WTC11 (cell line): ENCODE data around the gene CUEDC1. TPM values are rescaled to one million over a fixed set of nuclear protein-coding genes. Genes with fewer than 3 reads are reported as not detected.

Experiments
- ATAC-seq: fragments of 200-7000 bp; cut with Tn5 transposase; 2 replicates; pipeline ENCODE4 v1.10.0; 2021; ENCODE audit warnings: mild to moderate bottlenecking, moderate library complexity
- Bru-seq: library from RNA; stranded (reverse); fragments of 400-500 nt; gene quantifications from one replicate; lab custom pipeline; 2021; lab: Mats Ljungman, UMichigan
- CTCF ChIA-PET: fragments of 300-600 bp; sonication (Branson Sonifier 250); formaldehyde crosslinking; loops from one replicate; lab custom pipeline; 2021; ENCODE audit warnings: antibody characterized with exemption; lab: Charles Lee
- POLR2A ChIA-PET: fragments of 350-600 bp; sonication (Branson Sonifier 250); formaldehyde crosslinking; loops from one replicate; lab custom pipeline; 2021; ENCODE audit warnings: antibody characterized with exemption; lab: Charles Lee
- DNase-seq: peaks from one replicate; pipeline ENCODE4 v3.0.0; 2021; ENCODE audit warnings: low spot score
- H3K27ac Mint-ChIP-seq: 2 replicates; pipeline ENCODE4 v1.8.0; 2021; ENCODE audit warnings: mixed read lengths
- H3K27me3 Mint-ChIP-seq: 2 replicates; pipeline ENCODE4 v1.8.0; 2021; ENCODE audit warnings: low read depth, mild to moderate bottlenecking, moderate library complexity, mixed read lengths
- H3K36me3 Mint-ChIP-seq: 2 replicates; pipeline ENCODE4 v1.8.0; 2021; ENCODE audit warnings: mixed read lengths
- H3K4me1 Mint-ChIP-seq: 2 replicates; pipeline ENCODE4 v1.8.0; 2022; ENCODE audit warnings: mixed read lengths
- H3K4me3 Mint-ChIP-seq: 2 replicates; pipeline ENCODE4 v1.8.0; 2021; ENCODE audit warnings: mild to moderate bottlenecking, moderate library complexity, mixed read lengths
- H3K9me3 Mint-ChIP-seq: 2 replicates; pipeline ENCODE4 v1.8.0; 2021; ENCODE audit warnings: mixed read lengths
- CBFB ChIP-seq: sonication (generic); formaldehyde crosslinking; IDR thresholded peaks from 2 replicates; pipeline ENCODE4 v1.8.1; 2022; ENCODE audit warnings: mild to moderate bottlenecking, low read depth, missing genetic modification reagents
- ELF4 ChIP-seq: sonication (generic); formaldehyde crosslinking; IDR thresholded peaks from 2 replicates; pipeline ENCODE4 v1.8.1; 2022; ENCODE audit warnings: low read depth, mild to moderate bottlenecking, moderate library complexity, missing genetic modification reagents
- EMX1 ChIP-seq: fragments of 250-450 bp; sonication (Bioruptor Pico); IDR thresholded peaks from 2 replicates; pipeline ENCODE4 v1.8.0; 2021; ENCODE audit warnings: mild to moderate bottlenecking
- FOXP1 ChIP-seq: sonication (generic); formaldehyde crosslinking; IDR thresholded peaks from 2 replicates; pipeline ENCODE4 v1.8.0; 2022; ENCODE audit warnings: missing genetic modification reagents, mild to moderate bottlenecking, moderate library complexity, borderline replicate concordance
- HMGA2 ChIP-seq: fragments of 250-450 bp; sonication (Bioruptor Pico); IDR thresholded peaks from 2 replicates; pipeline ENCODE4 v1.4.0; 2021; ENCODE audit warnings: mild to moderate bottlenecking, moderate library complexity
- JAZF1 ChIP-seq: fragments of 250-450 bp; sonication (Bioruptor Pico); IDR thresholded peaks from 2 replicates; pipeline ENCODE4 v1.9.0; 2021; ENCODE audit warnings: moderate library complexity, mild to moderate bottlenecking, inconsistent platforms
- NR1H2 ChIP-seq: sonication (generic); formaldehyde crosslinking; IDR thresholded peaks from 2 replicates; pipeline ENCODE4 v1.9.0; 2021; ENCODE audit warnings: mild to moderate bottlenecking, moderate library complexity, missing genetic modification reagents
- RELA ChIP-seq: sonication (generic); formaldehyde crosslinking; IDR thresholded peaks from 2 replicates; pipeline ENCODE4 v1.8.1; 2022; ENCODE audit warnings: missing genetic modification reagents, mild to moderate bottlenecking, borderline replicate concordance
- SMAD3 ChIP-seq: sonication (generic); formaldehyde crosslinking; IDR thresholded peaks from 2 replicates; pipeline ENCODE4 v1.8.0; 2022; ENCODE audit warnings: missing genetic modification reagents, mild to moderate bottlenecking, borderline replicate concordance
- SP1 ChIP-seq: sonication (generic); formaldehyde crosslinking; conservative IDR thresholded peaks from 2 replicates; pipeline ENCODE4 v1.8.1; 2022; ENCODE audit warnings: missing genetic modification reagents
- TCF7 ChIP-seq: sonication (generic); formaldehyde crosslinking; IDR thresholded peaks from 2 replicates; pipeline ENCODE4 v1.8.0; 2022; ENCODE audit warnings: mild to moderate bottlenecking, low read depth, missing genetic modification reagents, moderate library complexity
- TEAD4 ChIP-seq: sonication (generic); formaldehyde crosslinking; IDR thresholded peaks from 2 replicates; pipeline ENCODE4 v1.8.0; 2022; ENCODE audit warnings: mild to moderate bottlenecking, missing genetic modification reagents
- TP53 ChIP-seq: sonication (generic); formaldehyde crosslinking; IDR thresholded peaks from 2 replicates; pipeline ENCODE4 v1.8.1; 2023; ENCODE audit warnings: mild to moderate bottlenecking, missing genetic modification reagents
- ZNF121 ChIP-seq: sonication (generic); formaldehyde crosslinking; IDR thresholded peaks from 2 replicates; pipeline ENCODE4 v1.8.0; 2023; ENCODE audit warnings: missing genetic modification reagents
- ZNF416 ChIP-seq: fragments of 250-450 bp; sonication (Bioruptor Pico); IDR thresholded peaks from 2 replicates; pipeline ENCODE4 v1.9.0; 2021; ENCODE audit warnings: mild to moderate bottlenecking, inconsistent platforms
- ZNF423 ChIP-seq: fragments of 250-450 bp; sonication (Bioruptor Pico); IDR thresholded peaks from 2 replicates; pipeline ENCODE4 v2.1.2; 2022; ENCODE audit warnings: mild to moderate bottlenecking, moderate library complexity
- long read RNA-seq, 3 experiments: library from RNA in 1 of 3; library from capped mRNA in 1 of 3; library from polyadenylated mRNA in 1 of 3; unstranded in 2 of 3; stranded (forward) in 1 of 3; transcript quantifications; one replicate each; pipeline ENCODE4 v2.0.0, GENCODE V29; 2021
- total RNA-seq: library from RNA; stranded (reverse); gene quantifications from 3 replicates; pipeline ENCODE4 v1.2.3, GENCODE V29; 2021
- TF ChIP-seq, protein P1 (sequence below): sonication (generic); formaldehyde crosslinking; IDR thresholded peaks from 2 replicates; pipeline ENCODE4 v1.8.1; 2022; ENCODE audit warnings: low read depth, mild to moderate bottlenecking, moderate library complexity, missing genetic modification reagents, borderline replicate concordance
- TF ChIP-seq, protein P2 (sequence below): sonication (generic); formaldehyde crosslinking; IDR thresholded peaks from 2 replicates; pipeline ENCODE4 v1.8.0; 2023; ENCODE audit warnings: mild to moderate bottlenecking, missing genetic modification reagents
- TF ChIP-seq, protein P3 (sequence below): sonication (generic); formaldehyde crosslinking; IDR thresholded peaks from 2 replicates; pipeline ENCODE4 v1.8.1; 2022; ENCODE audit warnings: mild to moderate bottlenecking, missing genetic modification reagents, moderate library complexity, borderline replicate concordance
- TF ChIP-seq, protein P4 (sequence below): sonication (generic); formaldehyde crosslinking; IDR thresholded peaks from 2 replicates; pipeline ENCODE4 v1.8.0; 2022; ENCODE audit warnings: mild to moderate bottlenecking, missing genetic modification reagents

CUEDC1 gene, protein sequence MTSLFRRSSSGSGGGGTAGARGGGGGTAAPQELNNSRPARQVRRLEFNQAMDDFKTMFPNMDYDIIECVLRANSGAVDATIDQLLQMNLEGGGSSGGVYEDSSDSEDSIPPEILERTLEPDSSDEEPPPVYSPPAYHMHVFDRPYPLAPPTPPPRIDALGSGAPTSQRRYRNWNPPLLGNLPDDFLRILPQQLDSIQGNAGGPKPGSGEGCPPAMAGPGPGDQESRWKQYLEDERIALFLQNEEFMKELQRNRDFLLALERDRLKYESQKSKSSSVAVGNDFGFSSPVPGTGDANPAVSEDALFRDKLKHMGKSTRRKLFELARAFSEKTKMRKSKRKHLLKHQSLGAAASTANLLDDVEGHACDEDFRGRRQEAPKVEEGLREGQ
- total RNA-seq (6.5 to 12.2 TPM (median 9.4 TPM) in 3 replicates), Bru-seq, nascent RNA (percentile 44 among the genes with signal in this experiment)
- long read RNA-seq, experiment 1, transcript CUEDC1-206 (11 exons, 3,621 nt) = major isoform, 19 of 42 reads
- long read RNA-seq, experiment 1, partial matches to known transcripts = 4 of 42 reads
- long read RNA-seq, experiment 1, other reads (novel, unspliced or antisense) = 16 of 42 reads
- long read RNA-seq, experiment 2, partial matches to known transcripts = 3 of 9 reads
- long read RNA-seq, experiment 2, other reads (novel, unspliced or antisense) = 3 of 9 reads
- long read RNA-seq, experiment 3, partial matches to known transcripts = 2 of 2 reads
- long read RNA-seq, experiment 3, other reads (novel, unspliced or antisense) = 0 of 2 reads

DNA sequence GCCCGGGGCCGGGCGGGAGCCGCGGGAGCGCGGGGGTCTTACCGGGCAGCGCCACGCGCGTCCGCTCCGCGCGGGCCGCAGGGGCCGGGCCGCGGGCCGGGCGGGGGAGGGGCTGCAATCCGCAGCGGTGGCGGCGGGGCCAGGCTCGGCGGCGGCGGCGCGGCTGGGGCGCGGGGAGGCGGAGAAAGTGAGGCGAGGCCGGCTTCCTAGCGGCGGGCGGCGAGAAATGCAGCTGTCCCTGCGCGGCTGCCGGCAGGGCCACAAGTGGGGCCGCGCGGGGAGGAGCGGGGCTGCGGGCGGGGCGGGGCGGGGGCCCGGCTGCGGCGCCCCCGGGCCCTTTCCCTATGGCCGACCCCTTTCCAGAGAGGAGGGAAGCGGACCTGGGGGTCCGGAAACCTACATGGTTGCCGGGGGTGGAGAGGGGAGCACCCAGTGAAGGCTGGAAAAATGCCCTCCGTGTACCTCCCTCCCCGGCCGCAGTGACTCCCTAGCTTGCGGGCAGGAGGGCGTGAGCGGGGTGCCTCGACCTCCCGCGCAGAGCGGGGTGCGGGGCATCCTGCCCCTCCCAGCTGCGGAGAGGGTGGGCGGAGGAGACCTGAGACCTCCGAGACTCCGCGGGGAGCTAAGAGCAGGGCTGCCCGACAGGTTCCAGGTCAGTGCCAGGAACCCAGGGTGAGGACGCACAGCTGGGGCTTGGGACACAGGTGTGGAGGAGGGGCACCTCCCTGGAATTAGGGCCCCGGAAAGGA lies at the start of gene CUEDC1:
Gene CUEDC1, minus strand, starts transcription at position 230 of the 749 bp plus-strand sequence. CDS start 69,848 bp downstream, outside the sequence.
- Mint-ChIP-seq H3K4me3 (peak within 1 kb of the TSS; percentile 74), H3K27ac (0 out of 2 replicates have a peak within 1 kb of the TSS, but pooled peaks have one; percentile 6), H3K4me1 (peaks cover 53% of the 10 kb centered on the region), H3K9me3 (no peaks in the 10 kb centered on the region), H3K36me3 (no peaks in the 10 kb centered on the region), H3K27me3 (peaks cover 48% of the 10 kb centered on the region)
- peak; percentile 74 for DNase-seq
- ChIA-PET CTCF (interaction anchor here (0.8 to 5.8 kb wide), 31 partner anchors 9 to 247 kb away, joined by 3 to 54 read pairs (median 5); partner anchors contain the start of gene MRPS23), POLR2A (interaction anchor here (1.0 to 2.2 kb wide), 5 partner anchors 20 to 81 kb away, joined by 3 to 7 read pairs (median 3); partner anchors contain the start of gene SRSF1)
- ATAC-seq = peak; percentile 61
- TF ChIP-seq FOXP1 (CRISPR knock-in tag) = peak; percentile 59; the same call in 1 of the 2 replicates
- TF ChIP-seq ZNF423 (CRISPR knock-in tag) = peak; percentile 56; the same call in 1 of the 2 replicates
- no peak for TF ChIP-seq CBFB

DNA sequence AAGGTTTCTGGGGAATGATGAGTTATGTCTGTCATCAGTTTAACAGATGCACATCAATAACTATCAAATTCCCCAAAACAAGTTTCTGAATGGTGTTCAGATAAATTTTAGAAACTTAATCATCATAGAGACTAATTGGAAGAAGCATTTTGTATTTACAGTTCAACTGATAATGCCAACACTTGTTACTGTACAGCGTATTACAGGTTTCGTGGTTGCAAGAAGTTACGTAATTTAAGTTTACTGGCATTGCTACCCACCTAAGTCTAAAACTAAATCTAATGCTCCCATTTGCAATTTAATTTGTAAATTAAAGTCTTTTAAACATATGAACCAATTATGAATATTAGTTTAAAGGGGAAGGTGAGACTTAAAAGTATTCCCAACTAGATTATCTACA lies 48.8 kb upstream of the CUEDC1 start:
- ChIA-PET POLR2A (no interaction called here), CTCF (no interaction called here)
- Mint-ChIP-seq H3K27ac (peak overlapping the region; percentile 92), H3K4me3 (peak overlapping the region; percentile 100), H3K27me3 (no peaks in the 10 kb centered on the region), H3K36me3 (peaks cover 55% of the 10 kb centered on the region), H3K4me1 (peaks cover 52% of the 10 kb centered on the region), H3K9me3 (no peaks in the 10 kb centered on the region)
- ATAC-seq = no peak
- DNase-seq = no peak
- TF ChIP-seq HMGA2 (no peak), TCF7 (CRISPR knock-in tag) (no peak), RELA (CRISPR knock-in tag) (no peak), ELF4 (CRISPR knock-in tag) (no peak), SMAD3 (CRISPR knock-in tag) (no peak), SP1 (CRISPR knock-in tag) (no peak), TEAD4 (CRISPR knock-in tag) (no peak), ZNF416 (CRISPR knock-in tag) (no peak), NR1H2 (CRISPR knock-in tag) (no peak), EMX1 (no peak), TP53 (no peak), CBFB (no peak), ZNF121 (no peak), JAZF1 (CRISPR knock-in tag) (no peak)
- TF ChIP-seq, protein P1, sequence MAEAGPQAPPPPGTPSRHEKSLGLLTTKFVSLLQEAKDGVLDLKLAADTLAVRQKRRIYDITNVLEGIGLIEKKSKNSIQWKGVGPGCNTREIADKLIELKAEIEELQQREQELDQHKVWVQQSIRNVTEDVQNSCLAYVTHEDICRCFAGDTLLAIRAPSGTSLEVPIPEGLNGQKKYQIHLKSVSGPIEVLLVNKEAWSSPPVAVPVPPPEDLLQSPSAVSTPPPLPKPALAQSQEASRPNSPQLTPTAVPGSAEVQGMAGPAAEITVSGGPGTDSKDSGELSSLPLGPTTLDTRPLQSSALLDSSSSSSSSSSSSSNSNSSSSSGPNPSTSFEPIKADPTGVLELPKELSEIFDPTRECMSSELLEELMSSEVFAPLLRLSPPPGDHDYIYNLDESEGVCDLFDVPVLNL (CRISPR knock-in tag) = no peak
- TF ChIP-seq, protein P2, sequence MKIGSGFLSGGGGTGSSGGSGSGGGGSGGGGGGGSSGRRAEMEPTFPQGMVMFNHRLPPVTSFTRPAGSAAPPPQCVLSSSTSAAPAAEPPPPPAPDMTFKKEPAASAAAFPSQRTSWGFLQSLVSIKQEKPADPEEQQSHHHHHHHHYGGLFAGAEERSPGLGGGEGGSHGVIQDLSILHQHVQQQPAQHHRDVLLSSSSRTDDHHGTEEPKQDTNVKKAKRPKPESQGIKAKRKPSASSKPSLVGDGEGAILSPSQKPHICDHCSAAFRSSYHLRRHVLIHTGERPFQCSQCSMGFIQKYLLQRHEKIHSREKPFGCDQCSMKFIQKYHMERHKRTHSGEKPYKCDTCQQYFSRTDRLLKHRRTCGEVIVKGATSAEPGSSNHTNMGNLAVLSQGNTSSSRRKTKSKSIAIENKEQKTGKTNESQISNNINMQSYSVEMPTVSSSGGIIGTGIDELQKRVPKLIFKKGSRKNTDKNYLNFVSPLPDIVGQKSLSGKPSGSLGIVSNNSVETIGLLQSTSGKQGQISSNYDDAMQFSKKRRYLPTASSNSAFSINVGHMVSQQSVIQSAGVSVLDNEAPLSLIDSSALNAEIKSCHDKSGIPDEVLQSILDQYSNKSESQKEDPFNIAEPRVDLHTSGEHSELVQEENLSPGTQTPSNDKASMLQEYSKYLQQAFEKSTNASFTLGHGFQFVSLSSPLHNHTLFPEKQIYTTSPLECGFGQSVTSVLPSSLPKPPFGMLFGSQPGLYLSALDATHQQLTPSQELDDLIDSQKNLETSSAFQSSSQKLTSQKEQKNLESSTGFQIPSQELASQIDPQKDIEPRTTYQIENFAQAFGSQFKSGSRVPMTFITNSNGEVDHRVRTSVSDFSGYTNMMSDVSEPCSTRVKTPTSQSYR (CRISPR knock-in tag) = no peak
- TF ChIP-seq, protein P3, sequence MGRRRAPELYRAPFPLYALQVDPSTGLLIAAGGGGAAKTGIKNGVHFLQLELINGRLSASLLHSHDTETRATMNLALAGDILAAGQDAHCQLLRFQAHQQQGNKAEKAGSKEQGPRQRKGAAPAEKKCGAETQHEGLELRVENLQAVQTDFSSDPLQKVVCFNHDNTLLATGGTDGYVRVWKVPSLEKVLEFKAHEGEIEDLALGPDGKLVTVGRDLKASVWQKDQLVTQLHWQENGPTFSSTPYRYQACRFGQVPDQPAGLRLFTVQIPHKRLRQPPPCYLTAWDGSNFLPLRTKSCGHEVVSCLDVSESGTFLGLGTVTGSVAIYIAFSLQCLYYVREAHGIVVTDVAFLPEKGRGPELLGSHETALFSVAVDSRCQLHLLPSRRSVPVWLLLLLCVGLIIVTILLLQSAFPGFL = no peak
- TF ChIP-seq, protein P4, sequence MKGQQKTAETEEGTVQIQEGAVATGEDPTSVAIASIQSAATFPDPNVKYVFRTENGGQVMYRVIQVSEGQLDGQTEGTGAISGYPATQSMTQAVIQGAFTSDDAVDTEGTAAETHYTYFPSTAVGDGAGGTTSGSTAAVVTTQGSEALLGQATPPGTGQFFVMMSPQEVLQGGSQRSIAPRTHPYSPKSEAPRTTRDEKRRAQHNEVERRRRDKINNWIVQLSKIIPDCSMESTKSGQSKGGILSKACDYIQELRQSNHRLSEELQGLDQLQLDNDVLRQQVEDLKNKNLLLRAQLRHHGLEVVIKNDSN (CRISPR knock-in tag) = no peak
